Parathyroid adenoma (tissue), 2 donors: Measurements from ENCODE around the gene TEKT5.

Source experiments
- H2AFZ ChIP-seq: fragments of 300-600 bp; sonication (generic); one replicate; pipeline ENCODE4 v1.7.0; 2017; ENCODE audit warnings: antibody characterized with exemption, mild to moderate bottlenecking
- H3K27ac ChIP-seq: fragments of 300-600 bp; sonication (generic); one replicate; pipeline ENCODE4 v1.7.0; 2017
- H3K27me3 ChIP-seq: fragments of 300-600 bp; sonication (generic); one replicate; pipeline ENCODE4 v1.7.0; 2017; ENCODE audit warnings: low read length; ENCODE audit not compliant: control insufficient read depth, insufficient read depth
- H3K36me3 ChIP-seq: fragments of 300-600 bp; sonication (generic); one replicate; pipeline ENCODE4 v1.7.0; 2017; ENCODE audit warnings: low read length; ENCODE audit not compliant: control insufficient read depth, insufficient read depth
- H3K4me1 ChIP-seq: fragments of 300-600 bp; sonication (generic); one replicate; pipeline ENCODE4 v1.7.0; 2017; ENCODE audit warnings: control low read depth
- H3K4me2 ChIP-seq: fragments of 300-600 bp; sonication (generic); one replicate; pipeline ENCODE4 v1.7.0; 2017; ENCODE audit warnings: low read length
- H3K4me3 ChIP-seq: fragments of 300-600 bp; sonication (generic); one replicate; pipeline ENCODE4 v1.7.0; 2017; ENCODE audit warnings: low read depth, low read length
- H3K79me2 ChIP-seq: fragments of 300-600 bp; sonication (generic); one replicate; pipeline ENCODE4 v1.7.0; 2017; ENCODE audit warnings: control low read depth
- H3K9ac ChIP-seq: fragments of 300-600 bp; sonication (generic); one replicate; pipeline ENCODE4 v1.7.0; 2017; ENCODE audit warnings: mild to moderate bottlenecking
- H3K9me3 ChIP-seq: fragments of 300-600 bp; sonication (generic); one replicate; pipeline ENCODE4 v1.7.0; 2017; ENCODE audit warnings: low read length; ENCODE audit not compliant: control insufficient read depth
- TF ChIP-seq, protein P1 (sequence below): fragments of 300-600 bp; sonication (generic); IDR thresholded peaks from one replicate; pipeline ENCODE4 v1.7.0; 2017; ENCODE audit warnings: antibody characterized with exemption, mild to moderate bottlenecking
- donor health status: primary hyperparathyroidism.

Gene TEKT5

DNA sequence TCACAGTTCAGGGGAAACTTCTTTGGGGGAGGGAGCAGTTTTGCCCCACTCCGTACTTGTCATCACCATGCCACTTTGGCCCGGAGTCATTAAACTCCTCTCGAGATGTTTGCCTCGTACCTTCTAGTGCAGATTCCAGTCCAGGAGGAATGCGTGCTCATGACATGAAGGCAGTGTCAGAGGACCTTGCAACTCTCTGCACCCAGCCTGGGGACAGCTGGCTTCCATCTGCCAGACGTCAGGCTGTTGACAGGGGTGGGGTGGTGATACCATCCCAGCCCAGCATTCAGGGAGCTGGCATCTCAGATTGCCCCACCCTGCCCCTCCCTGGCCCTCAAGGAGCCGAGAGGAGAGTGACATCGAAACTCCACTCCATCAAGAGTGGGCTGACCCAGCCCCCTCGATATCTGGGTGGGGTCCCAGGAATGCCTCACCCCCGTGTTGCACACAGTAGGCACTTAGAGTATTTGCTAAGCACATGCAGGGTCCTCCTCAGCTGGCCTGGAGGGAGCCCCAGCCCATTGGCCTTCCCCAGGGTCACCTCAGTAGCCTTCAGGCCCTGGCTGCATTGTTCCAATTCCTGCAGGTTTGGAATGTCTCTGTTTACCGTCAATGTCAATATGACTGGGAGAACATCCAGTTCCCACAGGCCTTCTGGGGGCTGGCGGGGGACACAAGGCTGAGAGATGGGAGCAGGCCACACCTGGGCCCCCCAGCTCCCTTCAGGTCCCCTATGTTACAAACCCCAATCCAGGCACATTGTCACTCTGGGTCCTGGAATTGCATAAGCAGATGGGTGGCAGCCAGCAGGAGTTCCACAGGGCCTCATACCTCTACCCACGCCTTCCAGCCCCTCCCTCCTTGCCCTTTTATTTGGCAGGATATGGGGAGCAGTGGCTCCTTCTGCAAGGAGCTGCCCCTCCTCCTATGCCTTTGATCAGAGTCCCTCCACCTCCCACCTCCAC is 93.0 kb downstream of the TEKT5 start:
- Histone ChIP-seq H2AFZ (no peak overlapping the region), H3K4me3 (no peak overlapping the region), H3K27ac (no peak overlapping the region), H3K4me1 (no peaks in the 10 kb centered on the region), H3K9me3 (no peaks in the 10 kb centered on the region), H3K4me2 (no peak overlapping the region), H3K27me3 (no peaks in the 10 kb centered on the region), H3K9ac (no peak overlapping the region), H3K79me2 (no peaks in the 10 kb centered on the region), H3K36me3 (no peaks in the 10 kb centered on the region)
- TF ChIP-seq, protein P1, sequence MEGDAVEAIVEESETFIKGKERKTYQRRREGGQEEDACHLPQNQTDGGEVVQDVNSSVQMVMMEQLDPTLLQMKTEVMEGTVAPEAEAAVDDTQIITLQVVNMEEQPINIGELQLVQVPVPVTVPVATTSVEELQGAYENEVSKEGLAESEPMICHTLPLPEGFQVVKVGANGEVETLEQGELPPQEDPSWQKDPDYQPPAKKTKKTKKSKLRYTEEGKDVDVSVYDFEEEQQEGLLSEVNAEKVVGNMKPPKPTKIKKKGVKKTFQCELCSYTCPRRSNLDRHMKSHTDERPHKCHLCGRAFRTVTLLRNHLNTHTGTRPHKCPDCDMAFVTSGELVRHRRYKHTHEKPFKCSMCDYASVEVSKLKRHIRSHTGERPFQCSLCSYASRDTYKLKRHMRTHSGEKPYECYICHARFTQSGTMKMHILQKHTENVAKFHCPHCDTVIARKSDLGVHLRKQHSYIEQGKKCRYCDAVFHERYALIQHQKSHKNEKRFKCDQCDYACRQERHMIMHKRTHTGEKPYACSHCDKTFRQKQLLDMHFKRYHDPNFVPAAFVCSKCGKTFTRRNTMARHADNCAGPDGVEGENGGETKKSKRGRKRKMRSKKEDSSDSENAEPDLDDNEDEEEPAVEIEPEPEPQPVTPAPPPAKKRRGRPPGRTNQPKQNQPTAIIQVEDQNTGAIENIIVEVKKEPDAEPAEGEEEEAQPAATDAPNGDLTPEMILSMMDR = no peak

DNA sequence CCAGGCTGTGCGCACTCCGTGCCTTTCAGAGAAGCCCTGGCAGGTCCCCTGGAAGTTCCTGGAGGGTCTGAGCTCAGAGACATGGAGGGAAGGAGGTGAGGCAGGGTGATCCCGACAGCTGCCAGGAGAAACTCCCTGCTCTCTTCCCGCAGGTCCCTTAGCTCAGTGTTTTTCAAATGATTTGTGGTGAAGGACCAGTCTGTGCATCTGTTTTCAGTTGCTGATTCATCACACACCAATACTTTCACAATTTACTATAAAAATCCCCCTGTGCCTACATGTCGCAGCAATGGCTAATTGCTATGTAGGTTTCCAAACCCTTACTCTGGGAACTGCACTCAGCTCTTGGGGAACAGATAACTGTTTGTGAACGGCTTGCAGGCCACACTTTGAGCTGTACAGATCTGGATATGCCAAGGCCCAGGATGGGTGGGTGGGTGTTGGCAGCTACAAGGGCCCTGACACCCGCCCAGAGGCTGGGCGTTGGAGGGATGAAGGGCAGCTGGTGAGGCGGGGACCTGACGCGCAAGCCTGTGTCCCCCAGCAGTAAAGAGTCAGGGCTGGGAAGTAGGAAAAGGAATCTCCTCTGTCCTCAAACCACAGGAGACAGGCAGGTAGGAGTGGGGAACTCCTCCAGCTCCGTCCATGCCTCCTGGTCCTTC is 93.8 kb downstream of the TEKT5 start:
- no peak overlapping the region for H3K4me3 ChIP-seq
- H3K79me2 ChIP-seq = no peaks in the 10 kb centered on the region
- no peak overlapping the region for H3K9ac ChIP-seq
- no peaks in the 10 kb centered on the region for H3K4me1 ChIP-seq
- no peak overlapping the region for H3K27ac ChIP-seq
- no peak overlapping the region for H2AFZ ChIP-seq
- H3K4me2 ChIP-seq = no peak overlapping the region
- H3K36me3 ChIP-seq = no peaks in the 10 kb centered on the region
- TF ChIP-seq, protein P1 = no peak
- no peaks in the 10 kb centered on the region for H3K27me3 ChIP-seq
- H3K9me3 ChIP-seq = no peaks in the 10 kb centered on the region

DNA sequence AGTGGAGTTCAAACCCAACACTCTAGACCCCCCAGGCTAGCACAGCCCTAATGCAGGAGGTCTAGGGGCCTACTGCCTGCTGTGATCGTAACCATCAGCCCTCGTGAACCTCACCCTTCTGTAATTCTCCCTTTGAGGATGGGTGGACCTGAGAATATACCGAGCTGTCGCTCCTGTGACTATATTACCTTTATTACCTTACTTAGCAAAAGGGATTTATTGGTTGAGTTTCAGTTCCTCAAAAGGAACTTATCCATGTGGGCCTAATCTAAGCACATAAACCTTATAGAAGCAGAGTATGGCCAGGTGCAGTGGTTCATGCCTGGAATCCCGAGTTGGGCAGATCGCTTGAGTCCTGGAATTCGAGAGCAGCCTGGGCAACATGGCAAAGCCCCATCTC is 95.1 kb downstream of the TEKT5 start:
- Histone ChIP-seq H3K27me3 (no peaks in the 10 kb centered on the region), H3K4me2 (no peak overlapping the region), H3K27ac (no peak overlapping the region), H3K36me3 (no peaks in the 10 kb centered on the region), H3K9ac (no peak overlapping the region), H3K4me3 (no peak overlapping the region), H3K4me1 (no peaks in the 10 kb centered on the region), H2AFZ (no peak overlapping the region), H3K9me3 (no peaks in the 10 kb centered on the region), H3K79me2 (no peaks in the 10 kb centered on the region)
- TF ChIP-seq, protein P1 = no peak

DNA sequence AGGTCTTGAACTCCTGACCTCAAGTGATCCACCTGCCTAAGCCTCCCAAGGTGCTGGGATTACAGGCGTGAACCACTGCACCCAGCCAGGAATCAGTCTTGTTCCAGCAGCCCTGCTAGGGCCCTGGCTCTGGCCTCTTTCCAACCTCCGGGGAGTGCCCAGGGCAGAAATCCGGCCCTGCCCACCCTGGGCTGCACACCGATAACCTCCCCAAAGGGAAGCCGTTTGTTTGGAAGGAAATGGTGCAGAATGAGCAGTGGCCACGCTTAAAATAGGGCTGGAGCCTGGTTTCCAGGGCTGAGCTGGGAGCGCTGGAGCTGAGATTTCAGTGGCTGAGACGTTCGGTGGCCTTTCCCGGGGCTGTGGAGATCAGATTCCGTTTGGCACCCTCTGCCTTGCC is 96.6 kb downstream of the TEKT5 start:
- H3K27me3 ChIP-seq = no peaks in the 10 kb centered on the region
- H3K36me3 ChIP-seq = no peaks in the 10 kb centered on the region
- H3K9me3 ChIP-seq = no peaks in the 10 kb centered on the region
- no peak overlapping the region for H3K4me2 ChIP-seq
- peaks cover 3% of the 10 kb centered on the region for H3K4me1 ChIP-seq
- H3K4me3 ChIP-seq = no peak overlapping the region
- no peaks in the 10 kb centered on the region for H3K79me2 ChIP-seq
- H2AFZ ChIP-seq = no peak overlapping the region
- H3K27ac ChIP-seq = no peak overlapping the region
- H3K9ac ChIP-seq = no peak overlapping the region
- TF ChIP-seq, protein P1 = no peak
